Heart left ventricle (tissue), 13 donors: ENCODE data around the gene UACA.

Source experiments
- CTCF ChIP-seq, 12 donors: fragments of 200-600 bp; sonication (generic) in 4 of 12; IDR thresholded peaks; one replicate each; pipeline versions ENCODE4 v1.5.0 to v1.8.0; 2018 to 2022; ENCODE audit warnings: antibody characterized with exemption in 12 of 12, mild to moderate bottlenecking in 5 of 12
- POLR2A ChIP-seq, 2 donors: fragments of 450-650 bp; IDR thresholded peaks; one replicate each; pipeline ENCODE4 v1.6.1; 2017; ENCODE audit warnings: antibody characterized with exemption in 2 of 2, mild to moderate bottlenecking in 2 of 2, moderate library complexity in 2 of 2
- donor health status: ischemic (EF 13 %, LVEDD 7.1; RV severe dilation, severe dysfunction).
- donor health status: DM: no; HTN: yes; CAD: no.
- donor health status: DM: no; HTN: no; CAD: no.
- donor health status: ischemic (EF 25% LVEDD 6.9; RV normal size, moderate dysfunction).
- donor health status: ischemic (EF 25% LVEDD 5.7; RV mildly dilated, moderate dysfunction).
- donor health status: ischemic (EF 35%, LVEDD 5.7; RV mildly dilated, moderate dysfunction).
- donor health status: nonischemic (EF 11% LVEDD 7.7; RV severe dilation, severe dysfunction).
- donor health status: DM: yes; HTN: yes; CAD: no.
- donor health status: PGD.
- donor health status: ischemic (EF 29% LVEDD 5.4; RV normal size, mild dysfunction).
- donor health status: nonischemic (EF 23%, LVEDD 6.1; RV moderate dilation, normal function).

DNA sequence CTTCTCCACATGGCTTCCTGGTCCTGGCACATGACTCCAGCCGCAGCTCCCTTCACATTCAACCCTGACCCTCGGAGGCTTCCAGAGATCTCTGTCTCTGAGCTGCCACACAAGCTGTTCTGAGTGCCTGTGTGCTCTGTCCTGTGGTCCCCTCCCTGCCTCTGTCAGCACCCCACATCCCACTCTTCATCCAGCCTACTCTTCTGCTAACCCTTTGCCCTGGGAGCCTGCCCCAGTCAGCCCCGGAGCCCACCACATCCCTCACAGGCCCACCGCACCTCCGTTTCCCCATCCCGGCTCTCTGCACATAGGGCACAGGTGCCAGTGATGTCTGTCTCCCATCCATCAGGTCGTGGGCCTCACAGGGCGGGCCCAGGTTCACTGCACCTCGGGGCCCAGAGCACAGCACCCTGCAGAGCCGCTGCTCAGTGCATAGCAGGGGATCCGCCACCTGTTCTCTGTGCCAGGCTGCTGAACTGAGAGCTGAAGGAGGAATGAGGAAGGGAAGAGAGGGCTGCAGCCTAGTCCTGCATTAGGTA is 133.6 kb downstream of the UACA start:
- no peak for TF ChIP-seq POLR2A (IDR thresholded peaks at IDR 0.05)
- TF ChIP-seq CTCF (IDR thresholded peaks at IDR 0.05): no peak
